ENCODE results near the gene ARL6.
A peak's percentile ranks its signal among the peaks of the same experiment; 100 is the strongest.
"Not testable (repeated sequence)": the region's sequence is repeated elsewhere in the genome, so short reads cannot be mapped to it uniquely, and the experiment has no call there.

The ARL6 gene

DNA sequence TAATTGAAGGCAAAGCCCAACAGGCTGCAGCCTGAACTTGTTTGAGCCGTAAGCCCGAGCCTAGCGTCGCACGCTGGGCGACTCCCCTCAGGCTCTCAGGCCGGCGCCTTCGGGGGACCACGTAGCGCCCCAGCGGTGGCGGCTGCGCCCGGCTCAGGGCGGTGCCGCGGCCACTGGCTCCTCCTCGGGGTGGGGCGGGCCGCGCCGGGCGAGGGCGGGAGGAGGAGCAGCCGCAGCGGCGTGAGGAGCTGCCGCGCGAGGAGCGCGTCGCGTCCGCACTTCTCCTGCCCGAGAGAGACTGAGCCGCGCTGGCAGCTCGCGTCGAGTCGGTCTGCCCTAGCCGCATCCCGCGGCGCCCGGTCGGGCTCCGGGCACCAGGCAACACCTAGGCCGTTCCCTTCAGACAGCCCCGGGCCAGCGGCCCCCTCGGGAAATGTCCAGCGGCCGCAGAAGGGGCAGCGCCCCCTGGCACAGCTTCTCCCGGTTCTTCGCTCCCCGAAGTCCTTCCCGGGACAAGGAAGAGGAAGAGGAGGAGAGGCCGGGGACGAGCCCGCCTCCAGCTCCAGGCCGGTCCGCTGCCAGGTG is 57.3 kb downstream of the ARL6 start, which contains the start of gene CRYBG3:
Gene CRYBG3, plus strand, starts transcription at position 238 of the 585 bp plus-strand sequence. Its CDS starts 196 bp downstream, at position 434.
- DNase-seq (ENCODE audit: low read depth), result peak; percentile 81

DNA sequence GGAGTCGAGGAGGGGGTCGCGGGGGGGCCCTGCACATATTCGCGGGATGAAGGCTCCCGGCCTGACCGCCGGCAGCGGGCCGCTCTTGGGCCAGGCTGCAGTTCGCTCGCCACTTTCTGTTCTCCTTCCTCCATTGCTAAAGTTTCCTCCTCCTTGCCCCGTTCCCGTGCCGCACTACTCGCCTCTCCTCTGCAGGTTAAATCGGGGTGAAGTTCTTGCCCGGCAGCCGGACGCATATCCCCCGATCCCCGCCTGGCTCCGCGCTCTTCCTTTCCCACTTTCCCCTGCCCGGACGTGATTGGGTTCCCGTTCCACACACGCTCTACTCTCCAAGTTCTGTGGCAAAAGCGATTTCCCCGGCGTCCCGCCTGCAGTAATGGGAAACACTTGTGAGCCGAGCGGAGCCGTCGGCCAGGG is 57.8 kb downstream of the ARL6 start:
- DNase-seq (ENCODE audit: low read depth), result peak; percentile 1

DNA sequence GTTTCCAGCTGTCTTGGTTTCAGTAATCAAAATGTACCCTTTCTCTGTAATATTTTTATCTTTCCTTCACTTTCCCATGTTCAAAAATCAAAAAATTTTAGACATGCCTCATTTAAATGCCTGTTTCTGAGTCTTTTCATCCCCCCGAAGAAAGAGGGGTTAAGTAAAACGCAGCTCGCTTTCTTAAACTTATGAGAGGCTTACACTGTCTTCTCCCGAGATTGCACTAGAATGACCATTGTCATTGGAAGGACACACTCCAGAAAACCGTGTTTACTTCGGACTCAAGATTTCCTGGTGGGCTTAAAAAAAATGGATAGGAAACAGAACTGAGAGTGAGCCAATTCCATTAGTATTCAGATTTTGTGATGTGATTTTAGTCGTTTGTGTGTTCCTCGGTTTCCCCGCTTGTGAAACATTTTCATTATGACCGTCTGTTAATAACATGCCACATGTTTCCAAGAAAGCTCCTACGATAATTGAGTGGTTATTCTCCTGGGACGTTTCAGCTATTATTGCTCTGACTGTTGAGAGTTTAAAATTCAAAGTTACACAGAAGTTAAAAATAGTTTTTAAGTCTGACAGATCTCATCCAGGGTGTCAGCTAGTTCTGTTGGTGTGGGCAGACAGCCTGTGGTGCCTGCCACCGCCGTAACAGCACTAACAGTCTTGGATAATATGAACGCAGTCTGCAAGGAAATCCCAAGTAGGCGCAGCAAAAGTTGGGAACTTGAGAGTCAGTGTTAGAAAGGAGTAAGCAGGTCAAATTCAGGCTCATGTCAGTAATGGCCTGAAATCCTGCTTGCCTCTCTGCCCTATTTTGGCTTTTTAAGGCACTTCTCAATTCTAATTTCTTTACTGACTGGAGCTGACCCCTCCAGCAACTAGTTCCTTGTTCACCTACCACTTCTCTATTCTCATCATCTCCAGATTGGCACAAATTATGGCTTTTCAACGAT is 58.8 kb downstream of the ARL6 start:
- no peak for DNase-seq (ENCODE audit: low read depth)

DNA sequence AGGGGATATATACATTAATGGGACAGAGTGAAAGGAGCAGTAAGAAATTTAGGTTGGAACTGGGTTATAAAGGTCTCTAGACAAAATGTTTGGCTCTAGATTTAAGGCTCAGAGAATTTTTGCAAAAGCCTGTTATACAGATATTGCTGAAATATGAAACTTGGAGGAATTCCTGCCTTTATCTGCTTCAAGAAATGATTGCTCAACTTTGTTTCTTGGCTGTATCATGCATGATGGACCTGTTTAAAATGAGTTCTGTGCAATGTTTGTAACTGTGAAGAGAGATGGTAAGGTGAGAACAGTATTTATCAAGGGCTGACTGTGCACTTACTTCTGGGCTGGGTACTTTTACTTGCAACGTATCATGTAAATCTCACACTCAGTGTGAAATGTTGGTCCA is 60.5 kb downstream of the ARL6 start:
- no peak for DNase-seq (ENCODE audit: low read depth)

DNA sequence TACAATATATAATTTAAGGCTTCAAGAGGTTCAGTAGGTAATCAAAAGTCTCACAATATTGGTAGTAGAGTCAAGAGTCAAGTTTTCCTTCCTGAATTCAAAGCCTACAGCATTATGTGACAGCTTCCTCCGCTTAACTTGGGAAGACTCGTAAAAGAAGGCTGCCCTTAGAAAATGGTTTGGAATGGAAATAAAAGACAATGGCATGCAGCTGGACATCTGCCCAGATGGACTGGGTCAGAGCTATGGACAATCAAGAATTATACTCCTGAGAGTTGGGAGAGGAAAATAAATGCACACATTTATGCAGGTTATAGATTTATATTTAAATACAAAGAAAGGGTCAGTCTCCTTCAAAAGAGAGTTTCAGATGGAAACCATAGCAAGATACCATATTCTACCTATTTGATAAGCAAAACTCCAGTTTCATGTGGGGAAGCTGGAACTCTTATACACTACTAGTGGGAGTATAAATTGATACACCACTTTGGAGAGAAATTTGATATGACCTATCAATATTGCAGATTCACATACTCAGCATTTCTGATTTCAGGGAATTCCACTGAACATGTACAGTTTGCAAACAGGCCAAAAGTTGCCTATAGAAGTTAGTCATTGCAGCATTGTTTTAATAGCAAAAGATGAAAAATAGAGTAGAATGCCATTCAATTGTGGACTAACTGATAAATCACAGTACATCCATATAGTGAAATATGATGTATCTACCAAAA is 63.3 kb downstream of the ARL6 start:
- DNase-seq (ENCODE audit: low read depth), result no peak

DNA sequence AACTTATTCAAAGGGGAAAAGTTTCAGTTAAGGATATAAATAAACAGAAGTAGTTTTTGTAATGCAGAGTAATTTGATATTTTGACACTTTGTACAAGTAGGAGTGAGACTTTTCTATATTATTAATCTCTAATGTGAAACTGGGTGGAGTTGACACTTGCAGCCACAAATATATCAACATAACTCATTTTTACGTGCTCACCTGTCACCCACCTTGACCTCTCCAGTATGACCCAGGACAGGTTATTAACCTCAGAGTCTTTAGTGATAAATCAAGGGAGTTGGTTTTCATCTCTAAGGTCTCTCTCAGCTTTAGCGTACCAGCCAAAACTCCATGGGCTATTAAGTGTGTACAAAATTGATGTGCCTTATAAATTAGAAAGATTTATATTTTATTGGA is 64.6 kb downstream of the ARL6 start:
- no peak for DNase-seq (ENCODE audit: low read depth)

DNA sequence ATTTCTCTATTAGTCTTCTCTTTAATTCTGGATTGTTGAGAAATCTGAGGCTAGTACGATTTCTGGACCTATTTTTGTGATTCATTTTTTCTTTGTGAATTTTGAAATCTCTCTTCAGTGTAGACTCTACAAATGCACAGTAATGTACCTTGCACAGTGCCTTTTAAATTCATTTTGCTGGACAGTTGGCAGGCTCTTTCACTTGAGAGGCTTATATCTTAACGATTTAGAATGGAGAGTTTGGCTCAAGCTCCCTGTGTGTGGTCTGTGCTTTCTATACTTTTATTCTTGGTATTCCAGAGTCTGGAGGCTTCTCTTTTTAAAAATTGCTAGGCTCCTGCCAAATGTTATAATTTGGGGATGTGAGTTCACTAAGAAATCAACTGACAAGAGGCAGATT is 66.1 kb downstream of the ARL6 start:
- no peak for DNase-seq (ENCODE audit: low read depth)

DNA sequence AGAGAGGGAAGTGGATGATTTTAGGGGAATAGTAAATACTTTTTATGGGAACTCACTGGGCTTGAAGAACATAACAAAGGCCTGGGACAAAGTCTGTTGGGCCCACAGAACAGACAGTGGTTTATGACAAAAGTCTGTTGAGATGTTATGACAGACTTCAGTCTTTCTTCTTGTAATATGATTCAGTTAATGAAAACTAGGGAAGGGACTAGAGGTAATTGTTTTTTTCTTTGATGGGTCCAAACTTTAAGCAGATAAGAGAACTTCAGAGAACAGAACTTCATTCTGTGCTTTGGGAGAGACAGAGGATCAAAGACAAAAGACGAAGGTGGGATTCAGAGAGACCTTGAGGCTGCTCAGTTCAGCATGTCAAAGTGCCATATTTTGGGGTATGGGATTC is 66.6 kb downstream of the ARL6 start:
- DNase-seq (ENCODE audit: low read depth), result no peak

DNA sequence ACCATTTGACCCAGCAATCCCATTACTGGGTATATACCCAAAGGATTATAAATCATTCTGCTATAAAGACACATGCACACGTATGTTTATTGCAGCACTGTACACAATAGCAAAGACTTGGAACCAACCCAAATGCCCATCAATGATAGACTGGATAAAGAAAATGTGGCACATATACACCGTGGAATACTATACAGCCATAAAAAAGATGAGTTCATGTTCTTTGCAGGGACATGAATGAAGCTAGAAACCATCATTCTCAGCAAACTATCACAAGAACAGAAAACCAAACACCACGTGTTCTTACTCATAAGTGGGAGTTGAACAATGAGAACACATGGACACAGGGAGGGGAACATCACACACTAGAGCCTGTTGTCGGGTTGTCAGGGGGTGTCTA is 68.6 kb downstream of the ARL6 start:
- DNase-seq (ENCODE audit: low read depth), result not testable (repeated sequence)

DNA sequence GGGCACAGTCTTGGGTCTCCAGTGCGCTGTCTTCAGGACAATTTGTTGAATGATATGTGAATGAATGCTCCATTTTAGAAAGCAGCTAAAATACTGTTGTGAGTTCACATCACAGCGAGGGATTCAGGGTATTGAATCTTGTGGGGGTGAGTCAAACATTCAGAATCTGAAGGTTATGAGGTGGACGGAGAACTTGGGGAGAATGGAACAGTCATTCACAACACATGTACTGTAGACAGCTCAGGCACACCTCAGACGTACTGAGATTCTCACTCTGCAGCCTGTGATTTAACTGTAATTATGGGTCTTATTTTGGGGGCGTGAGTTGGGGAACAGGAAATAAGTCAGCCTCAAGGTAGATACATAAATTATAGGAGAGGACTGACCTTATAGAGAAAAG is 71.2 kb downstream of the ARL6 start:
- DNase-seq (ENCODE audit: low read depth), result no peak

DNA sequence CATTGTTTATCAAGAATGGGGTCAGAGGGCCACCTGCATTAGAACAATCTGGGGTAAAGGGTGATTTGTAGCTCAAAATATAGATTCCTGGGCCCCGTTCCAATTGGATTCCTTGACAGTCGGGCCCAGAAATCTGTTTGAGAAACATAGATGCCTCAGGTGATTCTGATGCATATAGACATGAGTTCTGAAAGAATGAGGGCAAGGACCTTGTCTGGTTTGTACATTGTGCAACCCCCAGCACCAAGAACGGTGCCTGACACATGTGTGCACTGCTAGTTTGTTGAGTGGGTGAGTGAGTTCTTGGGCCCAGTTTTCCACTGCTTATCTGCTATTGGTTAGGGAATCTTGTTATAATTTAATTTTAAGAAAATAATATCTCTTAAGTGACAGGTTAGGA is 73.8 kb downstream of the ARL6 start:
- no peak for DNase-seq (ENCODE audit: low read depth)

DNA sequence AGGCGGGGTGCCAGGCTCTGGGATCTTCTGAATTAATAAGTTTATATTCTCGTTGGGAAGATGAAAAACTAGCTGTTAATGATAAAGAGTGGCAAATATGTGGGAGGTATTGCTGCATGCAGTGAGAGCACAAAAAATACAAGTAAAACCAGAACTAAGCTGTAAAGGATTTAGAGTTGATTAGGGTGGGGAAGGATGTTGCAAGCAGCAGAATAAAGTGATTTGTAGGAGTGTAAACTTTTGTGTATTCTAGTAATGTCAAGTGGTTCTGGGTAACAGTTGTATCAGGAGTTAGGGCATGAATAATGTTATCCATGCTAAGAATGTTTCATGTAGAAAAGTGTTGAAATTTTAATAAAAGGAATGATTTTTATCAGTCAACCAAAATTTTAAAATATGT is 75.4 kb downstream of the ARL6 start:
- DNase-seq (ENCODE audit: low read depth), result no peak

DNA sequence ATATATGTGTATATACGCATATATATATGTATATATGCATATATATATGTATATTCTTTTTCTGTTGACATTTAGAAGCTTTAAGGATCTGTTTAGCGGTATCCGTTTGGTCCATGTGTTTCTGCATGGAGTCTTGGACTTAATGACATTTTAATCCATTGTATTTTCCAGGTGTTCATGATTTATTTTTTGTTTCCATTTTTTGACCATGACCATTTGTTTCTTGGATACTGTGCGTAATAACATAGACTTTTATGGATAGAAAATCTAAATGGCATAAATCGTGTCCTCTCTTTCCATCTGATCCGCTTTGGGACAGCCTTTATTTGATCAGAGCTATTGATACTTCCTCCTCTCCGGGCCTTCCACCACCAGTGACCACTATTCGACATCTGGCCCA is 76.7 kb downstream of the ARL6 start:
- no peak for DNase-seq (ENCODE audit: low read depth)

DNA sequence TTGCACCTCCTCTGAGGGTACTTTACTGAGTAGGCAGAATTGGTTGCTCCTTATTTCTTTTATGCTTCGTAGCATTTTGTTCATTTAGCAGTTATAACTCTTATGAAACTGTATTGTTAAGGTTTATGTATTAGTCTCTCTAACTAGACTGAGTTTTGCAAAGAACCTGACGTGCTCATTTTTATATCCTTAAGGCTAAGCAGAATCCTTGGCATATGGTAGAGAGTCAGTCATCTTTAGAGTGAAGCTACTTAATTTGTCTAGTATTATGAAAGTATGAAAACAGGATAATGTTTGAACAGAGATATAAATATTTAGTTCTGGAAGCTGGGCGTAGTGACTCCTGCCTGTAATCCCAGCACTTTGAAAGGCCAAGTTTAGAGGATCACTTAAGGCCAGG is 77.4 kb downstream of the ARL6 start:
- DNase-seq (ENCODE audit: low read depth), result no peak

DNA sequence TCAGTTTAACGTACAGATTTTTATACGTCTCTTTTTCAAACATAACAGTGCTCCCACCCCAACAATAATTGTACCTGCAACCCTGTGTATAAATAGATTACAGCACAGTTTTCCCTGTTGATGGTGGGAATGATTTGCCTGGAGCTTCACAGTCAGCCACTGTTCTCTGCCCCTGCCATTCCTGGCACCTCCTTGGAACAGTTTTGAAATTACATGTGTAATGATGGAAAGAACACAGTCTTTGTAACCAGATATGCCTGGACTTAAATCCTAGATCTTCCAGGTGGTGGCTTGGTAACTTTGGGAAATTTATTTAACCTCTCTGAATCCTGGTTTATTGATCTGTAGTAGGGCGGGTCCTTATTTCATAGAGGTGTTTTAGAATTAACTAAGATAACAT is 84.2 kb downstream of the ARL6 start:
- no peak for DNase-seq (ENCODE audit: low read depth)
